Stomach (tissue), 9 donors: ENCODE data around the gene PANK1. TPM values are rescaled to one million over a fixed set of nuclear protein-coding genes. Genes with fewer than 3 reads are reported as not detected.
A peak's percentile ranks its signal among the peaks of the same experiment; 100 is the strongest.

ENCODE experiments used
- DNase-seq, 2 donors: peaks; one replicate each; pipeline versions ENCODE4 v3.0.0 to v3.0.0-alpha.2; 2013 to 2019
- H3K27ac ChIP-seq, 5 donors: fragments of 200-600 bp in 4 of 5; sonication (generic) in 4 of 5; one replicate each; pipeline ENCODE4 v1.5.1; 2013 to 2019; ENCODE audit warnings: mild to moderate bottlenecking in 1 of 5, moderate library complexity in 1 of 5
- H3K27me3 ChIP-seq, 3 donors: fragments of 200-600 bp; sonication (generic); one replicate each; pipeline ENCODE4 v1.5.1; 2017 to 2019; ENCODE audit warnings: mixed run types in 1 of 3
- H3K36me3 ChIP-seq, 4 donors: fragments of 200-600 bp; sonication (generic); 1 replicate in 3 of 4; 2 replicates in 1 of 4; pipeline ENCODE4 v1.5.1; 2016 to 2019
- H3K4me1 ChIP-seq, 4 donors: fragments of 200-600 bp; sonication (generic); one replicate each; pipeline ENCODE4 v1.5.1; 2016 to 2019
- H3K4me3 ChIP-seq, 4 donors: fragments of 200-600 bp; sonication (generic) in 3 of 4; one replicate each; pipeline ENCODE4 v1.5.1; 2016 to 2019; ENCODE audit warnings: mild to moderate bottlenecking in 1 of 4
- H3K9me3 ChIP-seq, 4 donors: fragments of 200-600 bp; sonication (generic); one replicate each; pipeline ENCODE4 v1.5.1; 2016 to 2019
- EP300 ChIP-seq: sonication (generic); formaldehyde crosslinking; IDR thresholded peaks from one replicate; pipeline ENCODE4 v1.6.1; 2017; ENCODE audit warnings: antibody characterized with exemption
- POLR2A ChIP-seq, 4 donors: fragments of 450-650 bp; IDR thresholded peaks; one replicate each; pipeline ENCODE4 v1.6.1; 2016; ENCODE audit warnings: antibody characterized with exemption in 4 of 4, control low read depth in 2 of 4, mild to moderate bottlenecking in 1 of 4, moderate library complexity in 1 of 4
- POLR2AphosphoS5 ChIP-seq, 3 donors: sonication (generic); formaldehyde crosslinking; IDR thresholded peaks; one replicate each; pipeline ENCODE4 v1.6.1; 2016; ENCODE audit warnings: antibody characterized with exemption in 3 of 3
- WGBS, 5 donors: extraction: QIAGEN DNeasy Blood & Tissue Kit in 3 of 5; methylation state at CpG; one replicate each; pipeline versions ENCODE4 v1.1.5 to v1.1.7; 2013 to 2018; 5-methylcytosine and 5-hydroxymethylcytosine counted together
- intact Hi-C: fragments of 100-400 bp; cut with DNase I; formaldehyde crosslinking; loops from one replicate; pipeline ENCODE4 v1.15.1; 2023; ENCODE audit warnings: low total_unique reads
- polyA plus RNA-seq, 3 donors: library from polyadenylated mRNA; stranded (reverse); fragments of 200-250 nt; gene quantifications; one replicate each; pipeline ENCODE4 v1.2.3, GENCODE V29; 2013
- total RNA-seq, 5 donors: library from RNA; depleted of rRNA; stranded (reverse); fragments of >200 nt; gene quantifications; one replicate each; pipeline versions ENCODE4 v1.1.0 to v1.2.3, GENCODE V29; 2014 to 2016
- TF ChIP-seq, protein P1 (sequence below), 7 experiments: fragments of 450-650 bp in 4 of 7; fragments of 200-600 bp in 3 of 7; sonication (generic) in 3 of 7; IDR thresholded peaks; one replicate each; pipeline ENCODE4 v1.5.1; 2016 to 2019; ENCODE audit warnings: antibody characterized with exemption in 7 of 7, control low read depth in 2 of 7, mild to moderate bottlenecking in 1 of 7
- donor health status: healthy with polysubstance abuse.
- donor health status: Bipolar disorder and iron deficiency.
- donor health status: healthy.

The PANK1 gene
- total and polyA plus RNA-seq, 8 donors = 1.8 to 7.4 (median 4.6) TPM; not detected in 1

DNA sequence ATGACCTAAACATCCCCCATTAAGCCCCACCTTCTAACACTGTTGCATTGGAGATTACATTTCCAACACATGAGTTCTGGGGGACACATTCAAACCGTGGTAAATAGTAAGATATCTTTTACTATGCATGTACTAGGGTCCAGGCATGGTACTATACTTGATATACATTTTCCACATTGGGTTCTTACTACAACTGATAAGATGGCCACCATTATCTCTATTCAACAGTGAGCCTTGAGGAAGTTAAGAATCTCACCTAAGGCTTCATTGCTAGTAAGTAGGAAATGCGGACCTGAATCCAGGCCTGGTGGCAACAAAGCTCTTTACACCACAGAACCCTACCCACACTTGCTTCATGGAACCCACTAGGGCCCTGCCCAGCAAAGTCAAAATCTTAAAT, 5.7 kb downstream of the PANK1 start:
- H3K9me3 ChIP-seq = no peaks in the 10 kb centered on the region
- no peak overlapping the region for H3K27ac ChIP-seq
- peaks cover 0 to 5% (median 0%) of the 10 kb centered on the region in 4 donors for H3K36me3 ChIP-seq
- intact Hi-C loops = no loop called here
- H3K27me3 ChIP-seq = no peaks in the 10 kb centered on the region
- peaks cover 5 to 34% (median 13%) of the 10 kb centered on the region in 4 donors for H3K4me1 ChIP-seq
- 88 to 98% (median 96%) methylated on average over 2 of the region's 2 CpGs for WGBS, 5 donors
- TF ChIP-seq POLR2A (IDR thresholded peaks at IDR 0.05) (no peak), EP300 (no peak), POLR2AphosphoS5 (IDR thresholded peaks at IDR 0.05) (no peak)
- TF ChIP-seq, protein P1, sequence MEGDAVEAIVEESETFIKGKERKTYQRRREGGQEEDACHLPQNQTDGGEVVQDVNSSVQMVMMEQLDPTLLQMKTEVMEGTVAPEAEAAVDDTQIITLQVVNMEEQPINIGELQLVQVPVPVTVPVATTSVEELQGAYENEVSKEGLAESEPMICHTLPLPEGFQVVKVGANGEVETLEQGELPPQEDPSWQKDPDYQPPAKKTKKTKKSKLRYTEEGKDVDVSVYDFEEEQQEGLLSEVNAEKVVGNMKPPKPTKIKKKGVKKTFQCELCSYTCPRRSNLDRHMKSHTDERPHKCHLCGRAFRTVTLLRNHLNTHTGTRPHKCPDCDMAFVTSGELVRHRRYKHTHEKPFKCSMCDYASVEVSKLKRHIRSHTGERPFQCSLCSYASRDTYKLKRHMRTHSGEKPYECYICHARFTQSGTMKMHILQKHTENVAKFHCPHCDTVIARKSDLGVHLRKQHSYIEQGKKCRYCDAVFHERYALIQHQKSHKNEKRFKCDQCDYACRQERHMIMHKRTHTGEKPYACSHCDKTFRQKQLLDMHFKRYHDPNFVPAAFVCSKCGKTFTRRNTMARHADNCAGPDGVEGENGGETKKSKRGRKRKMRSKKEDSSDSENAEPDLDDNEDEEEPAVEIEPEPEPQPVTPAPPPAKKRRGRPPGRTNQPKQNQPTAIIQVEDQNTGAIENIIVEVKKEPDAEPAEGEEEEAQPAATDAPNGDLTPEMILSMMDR (IDR thresholded peaks at IDR 0.05) = no peak
- H3K4me3 ChIP-seq = no peak overlapping the region
- no peak for DNase-seq

DNA sequence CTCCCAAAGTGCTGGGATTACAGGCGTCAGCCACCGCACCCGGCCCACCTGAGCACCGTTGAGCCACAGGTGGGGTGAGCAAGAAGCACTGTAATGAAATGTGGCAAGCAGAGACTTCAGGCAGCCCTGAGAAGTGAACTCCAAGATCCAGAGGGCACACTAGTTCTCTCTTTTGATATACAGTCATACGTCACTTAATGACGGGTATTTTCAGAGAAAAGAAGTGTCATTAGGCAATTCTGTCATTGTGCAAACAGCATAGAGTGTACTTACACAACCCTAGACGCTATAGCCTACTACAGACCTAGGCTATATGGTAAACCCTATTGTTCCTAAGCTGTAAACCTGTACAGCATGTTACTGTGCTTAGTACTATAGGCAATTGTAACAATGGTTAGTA, 7.9 kb downstream of the PANK1 start:
- WGBS, 5 donors = 90 to 97% (median 94%) methylated on average over 7 of the region's 7 CpGs
- intact Hi-C loops = no loop called here
- Histone ChIP-seq H3K9me3 (no peaks in the 10 kb centered on the region), H3K27me3 (no peaks in the 10 kb centered on the region), H3K4me3 (no peak overlapping the region), H3K27ac (no peak overlapping the region), H3K36me3 (peaks cover 0 to 13% (median 0%) of the 10 kb centered on the region in 4 donors), H3K4me1 (peaks cover 0 to 20% (median 2%) of the 10 kb centered on the region in 4 donors)
- no peak for DNase-seq
- TF ChIP-seq EP300 = no peak
- TF ChIP-seq POLR2A (IDR thresholded peaks at IDR 0.05) = no peak
- TF ChIP-seq, protein P1 (IDR thresholded peaks at IDR 0.05) = no peak
- no peak for TF ChIP-seq POLR2AphosphoS5 (IDR thresholded peaks at IDR 0.05)

DNA sequence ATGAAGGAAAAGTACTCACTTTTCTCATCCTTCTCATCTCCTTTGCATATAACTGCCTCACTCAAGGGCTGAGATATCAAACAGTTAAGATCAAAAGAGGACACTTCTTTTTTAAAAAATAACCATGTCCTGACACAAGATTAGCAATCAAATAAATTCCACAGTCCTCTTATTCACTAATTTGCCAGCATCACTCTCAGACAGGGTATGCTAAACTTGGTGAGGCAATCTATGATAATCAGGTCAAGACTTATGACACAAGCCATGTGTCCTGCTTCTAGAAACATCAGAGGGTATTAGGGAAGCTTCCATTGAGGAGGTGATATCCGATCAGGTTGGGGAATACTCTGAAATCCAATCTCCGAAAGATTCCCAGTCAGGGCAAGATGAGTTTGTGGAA, 10.4 kb downstream of the PANK1 start:
- peaks cover 0 to 3% (median 0%) of the 10 kb centered on the region in 4 donors for H3K4me1 ChIP-seq
- H3K27ac ChIP-seq = no peak overlapping the region
- no peak for DNase-seq
- H3K4me3 ChIP-seq = no peak overlapping the region
- TF ChIP-seq, protein P1 (IDR thresholded peaks at IDR 0.05) = no peak
- no peak for TF ChIP-seq EP300
- no peak for TF ChIP-seq POLR2AphosphoS5 (IDR thresholded peaks at IDR 0.05)
- TF ChIP-seq POLR2A (IDR thresholded peaks at IDR 0.05) = no peak
- intact Hi-C loops = no loop called here
- H3K9me3 ChIP-seq = no peaks in the 10 kb centered on the region
- H3K36me3 ChIP-seq = peaks cover 0 to 13% (median 0%) of the 10 kb centered on the region in 4 donors
- no peaks in the 10 kb centered on the region for H3K27me3 ChIP-seq
- 92 to 98% (median 98%) methylated on average over 2 of the region's 2 CpGs for WGBS, 5 donors

DNA sequence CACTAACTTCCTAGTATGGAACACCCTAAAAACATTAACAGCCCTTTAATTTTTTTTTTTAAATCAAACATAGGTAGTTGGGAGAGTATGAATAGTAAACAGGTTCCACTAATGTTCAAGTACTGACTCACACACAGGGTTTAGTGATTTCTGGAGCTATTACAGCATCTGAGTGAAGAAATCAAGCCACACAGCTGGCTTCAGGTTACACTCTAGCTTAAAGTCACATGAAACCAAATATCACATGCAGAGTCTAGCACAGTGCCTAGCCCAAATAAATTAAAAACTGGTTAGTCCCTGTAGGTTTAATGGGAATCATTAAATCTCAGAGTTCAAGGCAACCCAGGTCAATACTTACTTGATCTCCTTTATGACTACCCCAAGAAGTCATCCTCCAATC, 11.6 kb downstream of the PANK1 start:
- TF ChIP-seq EP300 = no peak
- no peak for TF ChIP-seq POLR2AphosphoS5 (IDR thresholded peaks at IDR 0.05)
- TF ChIP-seq POLR2A (IDR thresholded peaks at IDR 0.05) = no peak
- TF ChIP-seq, protein P1 (IDR thresholded peaks at IDR 0.05) = no peak
- intact Hi-C loops = no loop called here
- DNase-seq = peak in 1 of 2 donors; percentile 39
- Histone ChIP-seq H3K4me1 (peaks cover 0 to 13% (median 0%) of the 10 kb centered on the region in 4 donors), H3K27me3 (no peaks in the 10 kb centered on the region), H3K36me3 (peaks cover 0 to 13% (median 0%) of the 10 kb centered on the region in 4 donors), H3K4me3 (no peak overlapping the region), H3K27ac (no peak overlapping the region), H3K9me3 (no peaks in the 10 kb centered on the region)
